AG04449 (cell line): ENCODE results near the gene VAMP8.

Source experiments
- CTCF ChIA-PET: fragments of 350-600 bp; formaldehyde crosslinking; extraction: SDS; loops from one replicate; lab custom pipeline; 2021; ENCODE audit warnings: antibody characterized with exemption; lab: Yijun Ruan, JAX
- POLR2A ChIA-PET: fragments of 400-600, 350-600 bp; formaldehyde crosslinking; extraction: SDS; loops from one replicate; lab custom pipeline; 2020; ENCODE audit warnings: antibody characterized with exemption, inconsistent platforms; lab: Yijun Ruan, JAX
- DNase-seq: peaks from one replicate; pipeline ENCODE4 v3.0.0-alpha.2; 2010; ENCODE audit warnings: low read depth, low spot score
- H3K4me3 ChIP-seq: 2 replicates; pipeline ENCODE4 v1.5.1; 2011; ENCODE audit warnings: low read depth, mild to moderate bottlenecking, control low read depth, low read length
- CTCF ChIP-seq: IDR thresholded peaks from one replicate; pipeline ENCODE4 v1.5.1; 2011; ENCODE audit warnings: mild to moderate bottlenecking, moderate library complexity, low read length, control low read depth, inconsistent platforms; ENCODE audit not compliant: insufficient read depth; ENCODE audit errors: missing control alignments

Gene VAMP8

GRCh38 chr2:85585781-85586105 is 8.4 kb downstream of the VAMP8 start:
- H3K4me3 ChIP-seq = peak overlapping the region; percentile 20; the same call in 1 of the 2 replicates
- ChIA-PET POLR2A (interaction anchor here (0.6 to 1.1 kb wide), 4 partner anchors 13 to 47 kb away, joined by 3 to 4 read pairs (median 3); partner anchors contain the start of genes GGCX and MAT2A), CTCF (interaction anchor here (2.1 to 2.3 kb wide), 3 partner anchors 9 to 34 kb away, joined by 7 to 8 read pairs (median 8); partner anchors contain the start of gene RNF181)
- DNase-seq = no peak
- no peak for TF ChIP-seq CTCF

DNA sequence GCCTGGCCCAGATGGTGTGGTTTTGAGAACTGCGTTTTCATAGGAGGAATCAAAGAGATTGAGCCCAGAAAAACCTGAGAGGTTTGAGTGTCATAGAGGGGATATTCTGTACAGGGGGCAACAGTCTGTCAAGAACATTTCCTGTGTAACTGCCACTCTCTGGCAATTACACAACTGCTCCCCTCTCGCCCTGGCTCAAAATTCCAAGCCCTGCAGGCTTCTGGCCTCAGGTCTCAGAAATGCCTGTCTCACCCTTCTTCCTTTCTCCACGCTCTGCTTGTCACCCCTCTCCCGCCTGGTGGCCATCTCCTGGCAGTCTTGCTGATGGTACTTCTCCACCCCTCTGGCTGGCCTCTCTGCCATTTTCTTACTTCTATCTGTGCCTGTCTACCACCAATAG is 10.8 kb downstream of the VAMP8 start:
- no peak for DNase-seq
- ChIA-PET CTCF (interaction anchor here (1.4 to 1.6 kb wide), 2 partner anchors 36 to 37 kb away, joined by 3 to 4 read pairs; no protein-coding TSS in a partner anchor), POLR2A (interaction anchor here (1.1 to 1.5 kb wide), 2 partner anchors 27 to 50 kb away, joined by 3 read pairs; partner anchors contain the start of genes GGCX and MAT2A)
- no peak for TF ChIP-seq CTCF
- no peak overlapping the region for H3K4me3 ChIP-seq

DNA sequence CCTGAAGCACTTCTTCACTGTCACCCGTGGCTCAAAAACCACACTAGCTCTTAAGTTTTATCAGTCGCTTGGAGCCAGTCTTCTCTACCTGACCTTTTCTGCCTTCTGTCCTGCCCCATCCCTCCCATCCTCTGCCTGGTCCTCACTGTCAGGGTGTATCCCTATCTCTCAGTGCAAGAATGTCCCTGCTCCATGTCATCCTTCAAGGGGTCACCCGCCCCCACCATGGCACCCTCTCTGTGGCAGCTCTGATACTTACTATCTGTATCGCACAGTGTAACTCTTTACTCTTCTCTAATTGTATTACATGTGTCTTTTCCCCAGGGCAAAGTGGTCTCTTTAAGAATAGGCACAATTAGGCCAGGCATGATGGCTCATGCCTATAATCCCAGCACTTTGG is 11.3 kb downstream of the VAMP8 start:
- H3K4me3 ChIP-seq = no peak overlapping the region
- no peak for TF ChIP-seq CTCF
- ChIA-PET CTCF (interaction anchor here (1.4 to 1.6 kb wide), 2 partner anchors 36 to 38 kb away, joined by 3 to 4 read pairs; no protein-coding TSS in a partner anchor), POLR2A (interaction anchor here (1.1 to 3.2 kb wide), 2 partner anchors 13 to 27 kb away, joined by 3 to 15 read pairs; partner anchors contain the start of genes GGCX and TMEM150A)
- no peak for DNase-seq

DNA sequence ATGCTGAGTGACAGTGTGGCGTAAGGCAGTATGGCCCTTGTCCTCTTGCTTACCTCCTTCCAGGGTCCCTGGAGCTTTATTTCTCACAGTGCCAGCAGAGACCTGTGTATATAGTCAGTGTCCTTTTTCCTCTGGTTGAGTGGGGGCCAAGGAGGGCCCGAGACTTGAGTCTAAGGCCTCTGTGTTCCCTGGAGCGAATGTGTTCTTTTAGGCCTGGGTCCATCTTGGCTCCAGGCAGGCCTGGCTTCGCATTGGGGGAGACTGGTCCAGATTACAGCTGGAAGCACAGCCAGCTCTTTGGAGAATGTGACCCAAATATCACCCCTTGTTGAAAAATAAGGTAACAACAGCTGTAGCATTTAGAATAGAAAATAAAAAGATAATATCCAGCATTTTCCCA is 11.8 kb downstream of the VAMP8 start:
- TF ChIP-seq CTCF = no peak
- ChIA-PET POLR2A (interaction anchor here (1.1 to 3.2 kb wide), 2 partner anchors 12 to 28 kb away, joined by 3 to 15 read pairs; partner anchors contain the start of genes GGCX and TMEM150A), CTCF (interaction anchor here (1.4 kb wide), 1 partner anchor 38 kb away, joined by 3 read pairs; no protein-coding TSS in a partner anchor)
- H3K4me3 ChIP-seq = no peak overlapping the region
- DNase-seq = no peak

DNA sequence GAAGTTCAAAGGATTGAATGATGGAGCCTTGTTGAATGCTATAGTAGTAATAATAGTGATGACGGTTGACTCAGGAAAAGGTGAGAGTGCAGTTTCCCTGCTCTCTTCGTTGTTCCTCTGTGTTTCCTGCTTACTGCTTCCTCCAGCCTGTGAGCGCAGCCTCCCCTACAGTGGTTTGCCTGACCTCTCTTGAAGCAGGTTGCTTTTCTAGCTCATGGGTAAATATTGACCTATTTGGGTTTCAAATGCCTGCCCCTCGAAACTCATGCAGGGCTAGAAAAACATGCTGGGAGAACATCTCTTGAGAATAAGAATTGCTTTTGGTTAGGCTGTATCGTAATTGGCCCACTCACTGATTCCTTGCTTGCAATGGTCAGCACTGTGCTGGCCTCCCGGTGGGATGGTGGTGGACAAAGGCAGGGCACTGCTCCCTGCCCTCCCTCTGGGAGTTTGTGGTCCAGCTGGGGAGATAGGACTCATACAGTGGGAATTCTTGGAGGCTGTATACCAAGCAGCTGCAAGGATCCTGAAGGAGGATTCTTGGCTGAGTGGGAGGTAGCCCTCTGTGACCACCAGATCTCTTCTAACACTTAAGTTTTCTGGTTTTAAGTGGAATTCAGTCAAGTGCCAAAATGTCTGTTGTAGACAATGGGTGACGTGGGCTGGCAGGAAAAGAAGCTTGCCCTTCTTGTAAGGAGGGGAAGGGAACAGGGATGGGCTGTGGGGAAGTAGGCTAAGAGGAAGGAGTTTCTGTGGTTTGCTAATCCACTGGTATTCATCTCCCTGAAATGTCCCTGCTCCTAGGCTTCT is 12.8 kb downstream of the VAMP8 start:
- H3K4me3 ChIP-seq = no peak overlapping the region
- ChIA-PET POLR2A (interaction anchor here (0.5 to 3.2 kb wide), 6 partner anchors 11 to 262 kb away, joined by 3 to 15 read pairs (median 6); partner anchors contain the start of genes GGCX, MAT2A, TGOLN2 and TMEM150A), CTCF (interaction anchor here (0.9 to 1.9 kb wide), 4 partner anchors 13 to 170 kb away, joined by 3 to 8 read pairs (median 4); partner anchors contain the start of gene VAMP8)
- peak; percentile 79 for DNase-seq
- no peak for TF ChIP-seq CTCF

DNA sequence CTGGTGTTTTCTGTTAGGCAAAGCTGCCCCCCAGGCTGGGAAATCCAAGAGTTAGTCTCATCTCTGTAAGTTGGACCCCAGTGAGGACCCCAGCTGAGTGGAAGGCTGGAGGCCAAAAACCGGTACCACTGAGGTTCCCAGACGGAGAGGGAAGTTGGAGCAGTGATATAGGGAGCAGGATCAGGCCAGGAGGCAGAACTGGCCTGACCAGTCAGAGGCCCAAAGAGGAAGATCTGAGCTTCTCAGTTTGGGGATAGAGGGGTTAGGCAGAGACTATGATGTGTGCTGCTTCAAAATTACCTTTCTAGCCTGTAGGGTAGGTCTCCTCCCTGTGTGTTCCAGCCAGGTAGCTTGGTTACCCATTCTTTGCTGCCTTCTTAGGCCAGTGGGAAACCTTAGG is 13.6 kb downstream of the VAMP8 start:
- TF ChIP-seq CTCF = no peak
- DNase-seq = no peak
- no peak overlapping the region for H3K4me3 ChIP-seq
- ChIA-PET POLR2A (interaction anchor here (0.5 to 3.2 kb wide), 7 partner anchors 10 to 263 kb away, joined by 3 to 15 read pairs (median 6); partner anchors contain the start of genes C2orf68, GGCX, MAT2A and TGOLN2), CTCF (interaction anchor here (0.9 to 1.9 kb wide), 4 partner anchors 14 to 170 kb away, joined by 3 to 8 read pairs (median 4); partner anchors contain the start of gene VAMP8)
